Fibroblast of mammary gland (primary cell): Measurements from ENCODE around the gene C2orf92.

Experiments
- DNase-seq: peaks from one replicate; pipeline ENCODE4 v3.0.0-alpha.2; 2010; ENCODE audit warnings: low read depth
- H3K4me3 ChIP-seq: 2 replicates; pipeline ENCODE4 v1.5.1; 2011; ENCODE audit warnings: low read depth, mild to moderate bottlenecking, low read length, moderate library complexity; ENCODE audit not compliant: control insufficient read depth
- CTCF ChIP-seq: conservative IDR thresholded peaks from 2 replicates; pipeline ENCODE4 v1.5.1; 2011; ENCODE audit warnings: low read depth, low read length, inconsistent platforms; ENCODE audit not compliant: control insufficient read depth, insufficient read depth

Gene C2orf92

GRCh38 chr2:97733341-97734035 lies 64.0 kb downstream of the C2orf92 start:
- H3K4me3 ChIP-seq = no peak overlapping the region
- no peak for TF ChIP-seq CTCF
- DNase-seq = no peak

GRCh38 chr2:97734061-97735051 lies 64.8 kb downstream of the C2orf92 start:
- no peak for DNase-seq
- no peak for TF ChIP-seq CTCF

DNA sequence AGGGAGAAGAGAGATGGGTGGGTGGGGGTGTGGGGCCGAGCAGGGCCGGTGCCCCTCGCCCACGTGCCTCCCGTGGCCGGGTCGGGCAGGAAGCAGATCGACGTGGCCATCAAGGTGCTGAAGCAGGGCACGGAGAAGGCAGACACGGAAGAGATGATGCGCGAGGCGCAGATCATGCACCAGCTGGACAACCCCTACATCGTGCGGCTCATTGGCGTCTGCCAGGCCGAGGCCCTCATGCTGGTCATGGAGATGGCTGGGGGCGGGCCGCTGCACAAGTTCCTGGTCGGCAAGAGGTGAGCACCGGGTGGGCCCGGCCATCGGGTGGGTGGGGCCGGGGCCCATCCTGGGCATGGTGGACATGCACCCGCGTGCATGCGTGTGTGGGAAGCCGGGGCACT lies 65.6 kb downstream of the C2orf92 start:
- no peak overlapping the region for H3K4me3 ChIP-seq
- no peak for TF ChIP-seq CTCF
- DNase-seq = no peak

More at GRCh38 chr2:97734061-97735051, 64.8 kb downstream of the C2orf92 start:
- H3K4me3 ChIP-seq = no peak overlapping the region

- no peak for DNase-seq
- TF ChIP-seq CTCF = no peak
- H3K4me3 ChIP-seq = no peak overlapping the region
Observed at GRCh38 chr2:97736185-97736584, 66.7 kb downstream of the C2orf92 start.

DNA sequence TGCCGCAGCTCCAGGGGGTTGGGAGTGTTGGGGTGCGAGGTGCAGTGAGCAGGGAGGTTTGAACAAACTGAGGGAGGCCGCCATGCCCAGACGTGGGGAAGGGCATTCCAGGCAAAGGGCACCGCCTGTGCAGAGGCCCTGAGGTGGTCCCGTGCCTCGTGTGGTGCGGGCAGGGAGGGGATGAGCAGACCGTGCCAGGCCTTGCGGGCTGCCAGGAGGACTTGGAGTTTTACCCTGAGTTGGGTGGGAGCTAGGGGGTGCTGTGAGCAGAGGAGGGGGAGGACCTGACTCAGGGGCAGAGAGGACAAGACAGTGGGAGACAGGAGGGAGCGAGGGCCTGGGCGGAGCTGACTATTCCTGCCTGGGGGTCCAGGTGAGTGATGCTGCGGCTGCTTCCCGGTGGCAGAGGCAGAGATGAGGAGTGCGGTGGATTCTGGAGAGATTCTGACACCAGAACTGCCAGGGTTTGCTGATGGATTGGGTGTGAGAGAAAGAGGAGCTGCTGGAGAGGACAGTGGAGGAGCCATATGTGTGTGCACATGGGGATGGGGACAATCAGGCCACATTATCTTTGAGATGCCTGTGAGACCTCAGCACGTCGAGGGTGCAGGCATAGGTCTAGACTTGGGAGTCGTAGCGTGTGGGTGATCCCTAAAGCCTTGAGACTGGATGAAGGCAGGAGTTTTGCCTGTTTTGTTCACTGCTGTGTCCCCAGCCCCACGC lies 67.3 kb downstream of the C2orf92 start:
- TF ChIP-seq CTCF = no peak

DNA sequence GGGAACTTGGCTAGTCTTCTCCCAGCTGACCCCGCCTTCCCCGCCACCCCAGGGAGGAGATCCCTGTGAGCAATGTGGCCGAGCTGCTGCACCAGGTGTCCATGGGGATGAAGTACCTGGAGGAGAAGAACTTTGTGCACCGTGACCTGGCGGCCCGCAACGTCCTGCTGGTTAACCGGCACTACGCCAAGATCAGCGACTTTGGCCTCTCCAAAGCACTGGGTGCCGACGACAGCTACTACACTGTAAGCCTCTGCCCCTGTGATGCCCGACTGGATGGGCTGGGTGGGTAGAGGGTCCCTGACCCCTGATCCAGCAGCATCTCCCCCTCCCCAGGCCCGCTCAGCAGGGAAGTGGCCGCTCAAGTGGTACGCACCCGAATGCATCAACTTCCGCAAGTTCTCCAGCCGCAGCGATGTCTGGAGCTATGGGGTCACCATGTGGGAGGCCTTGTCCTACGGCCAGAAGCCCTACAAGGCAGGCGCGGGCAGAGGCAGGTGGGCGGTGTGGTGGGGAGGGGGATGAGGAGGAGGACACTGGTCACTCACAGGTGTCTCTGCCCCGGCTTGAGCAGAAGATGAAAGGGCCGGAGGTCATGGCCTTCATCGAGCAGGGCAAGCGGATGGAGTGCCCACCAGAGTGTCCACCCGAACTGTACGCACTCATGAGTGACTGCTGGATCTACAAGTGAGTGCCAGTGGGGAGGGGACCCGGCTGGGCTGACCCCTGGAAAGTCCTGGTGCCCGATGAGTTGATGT lies 68.1 kb downstream of the C2orf92 start:
- H3K4me3 ChIP-seq = no peak overlapping the region
- TF ChIP-seq CTCF = no peak
- no peak for DNase-seq

More for the DNA sequence above, 67.3 kb downstream of the C2orf92 start:
- no peak overlapping the region for H3K4me3 ChIP-seq
- DNase-seq = no peak
